OCI-LY7 (cell line): ENCODE measurements around the gene RBM20.

Experiments
- EZH2phosphoT487 ChIP-seq: fragments of 200-600 bp; sonication (generic); IDR thresholded peaks from 2 replicates; pipeline ENCODE4 v1.6.1; 2018; ENCODE audit warnings: low read depth, borderline replicate concordance, mild to moderate bottlenecking, mixed run types, antibody characterized with exemption, low read length, moderate library complexity, mixed read lengths
- TF ChIP-seq, protein P1 (sequence below): fragments of 200-600 bp; sonication (generic); conservative IDR thresholded peaks from 2 replicates; pipeline ENCODE4 v1.5.1; 2014; ENCODE audit warnings: mild to moderate bottlenecking, antibody characterized with exemption, low read length, moderate library complexity, mixed read lengths

DNA sequence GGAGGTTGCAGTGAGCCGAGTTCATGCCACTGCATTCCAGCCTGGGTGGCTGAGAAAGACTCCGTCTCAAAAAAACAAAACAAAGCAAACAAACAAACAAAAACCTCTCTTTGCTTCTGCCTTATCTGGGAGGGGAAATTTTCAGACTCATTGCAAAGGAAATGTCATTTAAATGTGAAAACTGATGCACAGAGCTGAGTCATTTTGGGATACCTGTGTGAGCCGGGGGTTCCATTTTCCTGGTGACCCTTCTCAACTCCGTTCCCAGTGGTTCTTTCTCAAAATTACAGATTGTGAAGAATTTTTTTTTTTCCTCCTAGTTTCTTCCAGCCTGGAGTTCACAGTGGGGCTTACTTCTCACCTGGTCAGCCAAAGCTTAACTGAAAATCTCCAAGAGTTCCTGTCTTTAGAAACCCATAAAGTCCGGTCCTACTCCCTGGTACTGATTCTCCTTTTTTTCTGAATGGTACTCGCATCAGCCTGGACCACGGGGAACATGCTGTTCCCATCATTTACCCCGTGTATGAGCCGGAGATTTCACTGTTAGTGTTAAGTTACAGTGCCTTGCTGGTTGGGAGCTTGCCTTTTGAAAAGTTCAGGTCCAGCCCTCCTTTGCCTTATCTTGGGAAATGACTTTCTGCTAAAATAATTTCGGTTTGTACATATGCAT lies 56.9 kb downstream of the RBM20 start:
- TF ChIP-seq, protein P1, sequence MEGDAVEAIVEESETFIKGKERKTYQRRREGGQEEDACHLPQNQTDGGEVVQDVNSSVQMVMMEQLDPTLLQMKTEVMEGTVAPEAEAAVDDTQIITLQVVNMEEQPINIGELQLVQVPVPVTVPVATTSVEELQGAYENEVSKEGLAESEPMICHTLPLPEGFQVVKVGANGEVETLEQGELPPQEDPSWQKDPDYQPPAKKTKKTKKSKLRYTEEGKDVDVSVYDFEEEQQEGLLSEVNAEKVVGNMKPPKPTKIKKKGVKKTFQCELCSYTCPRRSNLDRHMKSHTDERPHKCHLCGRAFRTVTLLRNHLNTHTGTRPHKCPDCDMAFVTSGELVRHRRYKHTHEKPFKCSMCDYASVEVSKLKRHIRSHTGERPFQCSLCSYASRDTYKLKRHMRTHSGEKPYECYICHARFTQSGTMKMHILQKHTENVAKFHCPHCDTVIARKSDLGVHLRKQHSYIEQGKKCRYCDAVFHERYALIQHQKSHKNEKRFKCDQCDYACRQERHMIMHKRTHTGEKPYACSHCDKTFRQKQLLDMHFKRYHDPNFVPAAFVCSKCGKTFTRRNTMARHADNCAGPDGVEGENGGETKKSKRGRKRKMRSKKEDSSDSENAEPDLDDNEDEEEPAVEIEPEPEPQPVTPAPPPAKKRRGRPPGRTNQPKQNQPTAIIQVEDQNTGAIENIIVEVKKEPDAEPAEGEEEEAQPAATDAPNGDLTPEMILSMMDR: no peak
- TF ChIP-seq EZH2phosphoT487: no peak
